HG02870 (cell line): ENCODE data around the gene ACYP1.

ENCODE experiments used
- ATAC-seq: cut with Tn5 transposase; IDR thresholded peaks from one replicate; pipeline ENCODE4 v1.9.1; 2021; ENCODE audit warnings: mild to moderate bottlenecking, moderate library complexity; ENCODE audit not compliant: unreplicated experiment

The ACYP1 gene

DNA sequence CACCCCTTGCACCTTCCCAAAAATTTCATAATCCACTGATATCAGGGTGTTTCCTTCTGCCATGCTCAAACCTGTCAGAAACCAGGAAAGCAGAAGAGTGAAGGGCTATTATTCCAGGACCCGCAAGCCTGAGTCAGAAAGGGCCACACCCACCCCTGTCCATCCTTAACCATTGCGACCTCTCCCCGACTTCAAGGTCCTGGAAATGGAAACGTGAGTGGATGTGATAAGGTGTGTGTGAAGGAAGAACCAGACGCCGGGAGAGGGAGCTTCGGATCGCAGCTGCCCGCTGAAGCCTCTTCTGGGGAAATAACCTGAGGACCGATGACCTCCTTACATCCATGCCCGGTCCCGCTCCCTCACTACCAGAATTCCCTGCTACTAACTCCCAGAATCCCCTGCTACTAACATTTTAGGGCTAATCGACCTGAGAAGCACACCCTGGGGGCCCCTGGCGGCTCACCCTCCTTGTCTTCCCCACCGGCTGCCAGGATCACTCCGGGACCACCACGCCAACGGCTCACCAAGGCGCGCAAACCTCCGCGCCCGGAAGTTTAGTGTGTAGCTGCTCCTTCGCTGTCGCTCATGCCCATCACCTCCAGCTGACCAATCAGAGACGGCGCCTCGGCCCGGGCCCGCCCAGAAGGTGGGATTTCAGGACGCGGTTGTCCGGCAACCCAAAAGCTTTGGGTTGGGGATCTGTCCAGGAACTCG, at the start of gene ACYP1:
Gene ACYP1 (minus strand): TSS at position 534 of the 714 bp plus-strand sequence. CDS start 471 bp downstream, at position 63.
- ATAC-seq = peak; percentile 98

DNA sequence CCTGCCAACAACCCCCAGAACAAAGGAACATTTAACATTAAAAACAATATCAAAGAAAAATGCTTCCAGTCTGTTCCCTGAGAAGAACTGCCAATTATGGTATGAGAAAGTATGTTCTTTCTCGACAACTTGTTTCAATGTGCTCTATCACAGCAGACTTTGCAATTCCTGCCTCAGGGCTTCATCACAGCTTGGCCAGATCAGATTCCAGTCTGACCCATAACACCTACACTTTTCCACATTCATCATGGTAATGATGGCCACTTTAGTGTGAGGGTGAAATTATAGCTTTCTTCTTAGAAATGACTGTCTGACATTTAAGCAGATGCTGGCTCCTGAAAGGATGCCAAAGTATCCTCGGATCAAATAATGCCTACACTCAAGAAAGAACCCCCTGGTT, 46.1 kb upstream of the ACYP1 start:
- ATAC-seq = no peak

DNA sequence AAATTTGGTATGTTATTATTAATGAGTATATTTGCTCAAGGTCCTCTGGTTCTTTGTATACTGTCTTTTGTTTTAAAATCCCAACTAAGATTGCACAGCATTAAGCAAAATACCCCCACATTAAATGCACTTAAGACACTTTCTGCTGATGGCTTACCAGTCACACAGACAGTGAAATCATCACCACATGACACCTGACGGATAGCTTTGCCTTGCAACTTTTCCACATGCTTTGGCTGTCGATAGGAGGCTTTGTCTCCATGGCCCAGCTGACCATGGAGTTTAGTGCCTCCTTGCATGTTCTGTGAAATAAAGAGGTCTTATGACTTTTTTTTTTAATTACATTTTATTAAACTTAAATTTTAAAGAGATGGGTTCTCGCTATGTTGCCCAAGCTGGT, 43.4 kb upstream of the ACYP1 start:
- no peak for ATAC-seq

DNA sequence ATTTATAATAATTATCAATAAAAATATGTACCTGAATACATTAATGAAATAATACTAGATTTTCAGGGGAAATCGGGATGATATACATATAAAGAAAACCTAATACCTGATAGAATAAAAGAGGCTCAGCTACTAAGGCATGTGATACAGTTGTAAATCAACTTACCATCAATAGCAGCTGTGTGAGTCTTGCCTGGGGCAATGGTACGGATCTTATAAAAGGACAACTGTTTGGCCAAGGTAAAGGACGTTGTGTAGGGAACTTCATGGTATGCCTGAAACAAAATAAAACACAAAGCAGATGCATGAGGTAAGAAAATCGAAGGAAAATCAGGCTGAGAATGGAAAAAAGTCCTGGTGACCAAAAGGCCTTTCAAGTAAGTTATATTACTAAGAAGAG, 37.7 kb upstream of the ACYP1 start:
- no peak for ATAC-seq

DNA sequence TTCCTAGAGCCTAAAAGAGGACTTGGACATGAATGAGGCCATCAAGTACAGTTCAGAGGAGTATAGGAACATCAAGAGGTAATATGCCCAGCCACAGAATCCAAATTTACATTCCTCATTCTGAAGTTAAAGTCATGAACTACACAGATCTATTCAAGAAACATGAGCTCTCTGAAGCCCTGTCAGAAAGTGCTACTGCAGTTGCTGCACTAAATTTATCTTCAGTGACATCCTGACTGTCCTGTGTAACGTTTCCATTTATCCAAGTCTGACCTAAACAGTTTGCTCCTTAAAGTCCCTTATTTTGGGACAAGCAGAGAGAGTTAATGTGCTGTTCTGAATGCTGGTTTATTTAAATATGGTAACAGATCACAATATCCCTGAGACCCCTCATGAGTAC, 34.9 kb upstream of the ACYP1 start:
- ATAC-seq = no peak

DNA sequence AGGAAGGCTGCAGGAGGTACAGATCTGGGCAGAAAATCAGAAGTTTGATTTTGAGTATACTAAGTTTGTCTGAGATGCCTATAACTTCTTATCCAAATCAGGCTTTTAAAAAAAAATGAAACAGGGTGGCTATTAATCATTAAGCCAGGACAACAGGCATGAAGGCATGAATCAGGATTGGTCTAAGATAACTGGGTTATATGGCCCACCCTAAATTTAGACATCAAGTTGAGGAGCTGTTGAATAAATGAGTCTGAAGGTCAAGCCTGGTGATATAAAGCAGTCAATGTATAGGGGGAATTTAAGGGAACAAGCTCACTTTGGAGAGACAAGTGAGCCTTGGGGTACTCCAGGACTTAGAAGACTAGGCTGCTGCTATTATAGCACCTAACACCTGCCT, 34.4 kb upstream of the ACYP1 start:
- no peak for ATAC-seq

DNA sequence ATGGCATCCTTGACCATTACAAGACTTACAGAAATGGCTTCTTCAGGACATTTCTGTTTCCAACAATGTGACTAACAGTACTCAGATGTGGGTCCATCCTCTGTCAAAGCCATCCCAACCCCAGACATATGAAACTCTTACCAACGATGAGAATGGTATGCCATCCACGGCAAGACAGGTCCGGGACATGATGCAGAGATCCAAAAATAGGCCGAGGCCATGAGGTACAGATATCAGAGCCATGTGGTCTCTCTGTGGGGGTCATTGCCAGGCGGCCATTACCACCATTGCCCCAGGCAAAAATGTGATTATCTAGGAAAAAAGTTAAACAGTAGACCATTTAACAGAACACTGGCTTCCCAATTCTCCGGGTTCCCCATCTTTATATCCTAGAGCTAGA, 33.1 kb upstream of the ACYP1 start:
- ATAC-seq = no peak

DNA sequence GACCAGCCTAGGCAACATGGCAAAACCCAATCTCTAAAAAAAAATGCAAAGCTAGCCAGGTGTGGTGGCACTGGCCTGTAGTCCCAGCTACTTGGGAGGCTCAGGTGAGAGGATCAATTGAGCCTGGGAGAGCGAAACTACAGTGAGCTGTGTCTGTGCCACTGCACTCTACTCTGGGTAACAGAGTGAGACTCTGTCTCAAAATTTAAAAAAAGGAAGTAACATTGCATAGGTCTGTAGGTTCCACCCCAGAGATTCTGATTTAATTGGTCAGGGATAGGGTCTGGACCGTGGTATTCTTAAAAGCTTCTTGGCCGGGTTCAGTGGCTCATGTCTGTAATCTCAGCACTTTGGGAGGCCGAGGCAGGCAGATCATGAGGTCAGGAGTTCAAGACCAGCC, 31.9 kb upstream of the ACYP1 start:
- no peak for ATAC-seq

DNA sequence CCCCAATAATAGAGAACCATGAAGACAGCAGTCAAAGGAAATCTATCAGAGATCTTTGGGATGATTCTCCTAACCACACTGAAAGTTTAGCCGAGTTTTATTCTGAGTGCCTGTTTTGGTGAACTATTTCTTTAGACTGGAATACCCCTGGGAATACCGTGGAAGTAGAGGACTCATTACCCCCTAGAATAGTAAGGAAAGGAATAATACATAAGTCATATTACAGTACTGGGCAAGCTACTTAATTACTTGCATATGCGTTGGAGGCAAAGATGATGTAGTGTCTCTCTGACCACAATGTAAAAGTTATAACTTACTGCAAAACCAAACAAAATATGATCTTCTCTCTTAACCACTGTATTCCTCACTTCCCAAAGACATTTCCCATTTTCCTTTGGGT, 31.1 kb upstream of the ACYP1 start:
- no peak for ATAC-seq

DNA sequence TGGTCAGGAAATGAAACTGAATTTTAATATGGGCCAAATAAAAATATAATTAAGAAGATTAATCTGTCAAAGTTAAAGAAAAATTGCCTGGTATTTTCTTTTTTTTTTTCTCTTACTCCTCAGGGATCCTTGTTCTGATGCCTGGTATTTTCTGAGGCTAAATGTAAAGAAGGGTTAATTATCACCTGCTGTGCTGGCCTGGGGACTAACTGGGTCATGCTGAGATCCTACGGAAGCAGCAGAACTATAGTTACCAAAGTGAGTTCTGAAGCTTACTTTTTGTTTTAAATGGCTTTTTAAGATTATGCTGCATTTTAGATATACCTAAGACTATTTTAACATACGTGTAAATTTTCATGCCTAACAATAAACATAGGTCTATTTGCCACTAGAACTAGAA, 28.9 kb upstream of the ACYP1 start:
- no peak for ATAC-seq

DNA sequence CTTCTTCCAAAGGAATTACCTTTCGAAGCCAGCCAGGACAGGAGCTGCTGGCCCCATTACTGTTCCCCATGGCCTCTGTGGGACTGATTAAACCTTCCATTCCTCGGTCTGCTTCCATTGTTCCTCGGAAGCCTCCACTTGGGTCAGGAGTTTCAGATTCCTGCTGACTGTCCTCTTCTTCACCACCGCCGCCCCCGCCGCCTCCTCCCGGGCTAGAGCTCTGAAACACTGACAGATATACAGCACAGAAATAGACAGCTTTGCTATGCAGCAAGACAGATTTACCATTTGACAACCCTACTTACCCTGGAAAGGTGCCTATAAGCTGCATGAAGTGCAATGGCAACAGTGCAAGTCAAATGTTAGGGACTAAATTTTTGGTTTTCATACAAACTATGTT, 27.4 kb upstream of the ACYP1 start:
- ATAC-seq = no peak

DNA sequence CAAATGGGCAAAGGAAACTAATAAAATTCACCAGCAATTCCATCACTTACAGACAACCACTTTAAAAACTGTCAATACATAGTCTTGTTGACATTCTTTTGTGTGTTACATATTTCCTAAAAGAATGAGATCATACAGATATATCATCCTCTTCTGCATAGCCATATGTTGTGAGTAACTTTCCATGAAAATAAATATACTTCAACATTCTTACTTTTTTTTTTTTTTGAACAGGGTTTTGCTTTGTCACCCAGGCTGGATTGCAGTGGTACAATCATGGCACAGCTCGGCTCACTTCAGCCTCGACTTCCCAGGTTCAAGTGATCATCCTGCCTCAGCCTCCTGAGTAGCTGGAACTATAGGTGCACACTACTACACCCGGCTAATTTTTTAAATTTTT, 26.5 kb upstream of the ACYP1 start:
- ATAC-seq = no peak

DNA sequence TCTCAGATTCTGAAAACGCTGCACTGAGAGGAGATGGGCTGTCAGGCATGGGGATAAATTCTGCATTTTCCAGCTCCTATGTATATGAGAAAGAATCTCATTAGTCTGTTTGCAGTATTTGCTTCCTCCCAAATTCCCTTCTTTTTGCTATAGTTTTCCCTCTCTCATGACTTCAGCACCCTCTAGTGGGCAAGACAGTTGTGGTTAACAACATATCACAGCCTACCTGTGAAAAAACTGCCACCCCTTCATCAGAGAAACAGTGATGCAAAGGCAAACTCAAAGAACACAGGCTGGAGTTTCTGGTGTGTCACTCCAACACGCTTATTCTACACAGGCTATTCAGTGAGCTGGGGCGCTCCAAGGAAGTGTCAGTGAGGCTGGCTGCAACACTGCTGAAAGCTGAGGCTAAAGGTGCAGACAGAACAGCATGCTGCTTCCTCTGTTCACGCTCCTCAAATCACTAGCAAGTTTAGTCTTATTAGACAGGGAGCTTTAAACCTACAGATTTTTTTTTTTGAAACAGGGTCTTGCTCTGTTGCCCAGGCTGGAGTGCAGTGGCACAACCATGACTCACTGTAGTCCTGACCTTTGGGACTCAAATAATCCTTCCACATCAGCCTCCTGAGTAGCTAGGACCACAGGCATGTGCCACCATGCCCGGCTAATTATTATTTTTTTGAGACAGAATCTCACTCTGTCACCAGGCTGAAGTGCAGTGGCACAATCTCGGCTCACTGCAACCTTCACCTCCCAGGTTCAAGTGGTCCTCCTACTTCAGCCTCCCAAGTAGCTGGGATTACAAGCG, 24.9 kb upstream of the ACYP1 start:
- ATAC-seq = no peak

DNA sequence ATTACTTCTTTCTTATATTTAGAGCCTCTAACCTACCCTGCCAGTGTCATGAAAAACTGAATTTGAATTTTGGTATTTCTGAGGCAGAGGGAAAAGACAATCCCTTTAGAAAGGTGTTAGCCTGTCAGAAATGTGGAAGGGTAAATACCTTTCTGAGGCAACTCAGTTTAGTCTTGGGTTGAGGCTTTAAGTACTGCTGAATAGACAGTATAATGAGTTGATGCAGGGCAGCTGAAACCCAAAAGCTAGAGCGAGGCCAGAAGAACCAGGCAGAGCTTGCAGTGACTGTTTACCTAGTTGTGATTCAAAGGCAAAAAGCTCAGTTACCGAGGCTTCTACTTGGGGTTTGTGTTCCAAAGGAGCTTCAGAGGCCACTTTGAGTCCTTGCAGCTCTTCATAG, 24.3 kb upstream of the ACYP1 start:
- no peak for ATAC-seq

DNA sequence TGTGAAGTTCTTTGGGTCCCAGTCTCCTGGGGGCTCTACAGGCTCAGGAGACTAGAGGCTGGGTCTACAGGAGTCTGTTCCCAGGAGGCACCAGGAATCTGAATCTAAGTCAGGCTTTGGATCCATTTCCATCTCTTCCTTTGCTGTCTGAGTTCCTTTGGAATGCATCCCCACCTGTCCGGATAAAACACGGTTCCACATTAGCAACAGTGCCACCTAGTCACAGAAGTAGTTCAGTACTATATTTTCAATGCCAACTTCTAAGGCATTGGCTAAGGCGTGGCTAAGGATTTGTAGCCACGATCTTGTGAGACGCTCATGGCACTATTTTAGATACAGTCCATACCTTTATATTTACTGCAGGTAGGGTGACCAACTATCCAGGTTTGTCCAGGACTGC, 20.7 kb upstream of the ACYP1 start:
- ATAC-seq = no peak

DNA sequence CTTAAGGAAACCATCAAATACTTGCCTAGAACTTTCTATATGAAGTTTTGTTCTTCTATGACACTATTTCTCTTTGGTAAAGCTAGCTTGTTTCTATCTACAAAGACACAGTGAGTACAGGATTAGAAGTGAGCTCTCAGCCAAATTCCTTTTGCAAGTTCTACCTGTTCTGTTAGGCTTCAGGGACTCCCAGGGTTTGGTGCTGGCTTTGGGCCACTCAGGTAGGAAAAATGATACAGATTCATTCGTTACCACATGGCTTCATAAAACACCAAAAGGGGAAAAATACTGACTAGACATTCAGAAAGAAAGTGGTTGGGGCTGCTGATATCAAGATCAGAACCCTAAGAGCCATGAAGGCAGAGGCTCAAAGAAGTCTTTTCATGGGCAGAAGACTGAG, 19.4 kb upstream of the ACYP1 start:
- ATAC-seq = no peak

DNA sequence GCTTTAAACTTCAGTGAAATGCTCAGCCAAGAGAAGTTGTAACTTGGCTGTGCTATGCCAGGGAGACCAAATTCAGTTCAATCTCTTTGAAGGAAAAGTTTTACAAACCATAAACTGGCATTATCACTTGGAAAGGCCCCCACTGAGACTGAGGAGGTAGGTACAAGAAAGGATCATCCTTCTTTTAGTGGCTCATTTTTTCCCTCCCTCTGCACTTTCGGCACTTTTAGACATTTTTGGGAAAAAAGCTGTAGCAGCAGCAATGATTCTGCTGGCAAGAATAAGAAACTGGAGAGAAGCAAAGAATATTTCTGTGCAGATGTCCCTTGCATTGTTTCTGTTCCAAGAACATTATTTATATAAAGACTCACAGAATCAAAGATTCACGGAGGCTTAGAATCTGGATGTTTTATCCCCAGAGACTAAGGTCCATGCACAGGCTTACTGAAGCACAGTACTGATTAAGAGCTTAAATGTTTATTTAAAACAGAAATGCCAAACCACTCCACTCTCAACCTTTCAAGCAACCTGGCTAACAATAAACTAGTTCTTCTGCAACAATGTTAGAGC, 17.9 kb upstream of the ACYP1 start:
- ATAC-seq = no peak

DNA sequence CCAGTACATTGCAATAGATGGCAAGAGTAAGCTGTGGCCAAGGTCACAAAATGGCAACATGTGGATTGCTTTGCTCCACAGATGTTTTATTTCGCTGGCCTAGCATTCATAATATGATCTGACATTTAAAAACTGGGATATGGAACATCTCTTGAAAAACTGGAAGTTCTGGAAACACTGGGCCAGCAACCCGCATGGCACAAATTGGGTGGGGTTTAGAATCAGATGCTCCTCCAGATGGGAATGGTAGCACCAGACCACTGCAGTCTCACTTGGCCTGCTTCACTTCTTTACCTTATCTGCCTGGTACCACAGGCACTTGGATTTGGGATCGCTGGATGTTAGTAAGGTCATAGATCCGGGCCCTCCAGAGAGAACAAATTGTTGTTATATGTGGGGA, 15.7 kb upstream of the ACYP1 start:
- ATAC-seq = no peak

DNA sequence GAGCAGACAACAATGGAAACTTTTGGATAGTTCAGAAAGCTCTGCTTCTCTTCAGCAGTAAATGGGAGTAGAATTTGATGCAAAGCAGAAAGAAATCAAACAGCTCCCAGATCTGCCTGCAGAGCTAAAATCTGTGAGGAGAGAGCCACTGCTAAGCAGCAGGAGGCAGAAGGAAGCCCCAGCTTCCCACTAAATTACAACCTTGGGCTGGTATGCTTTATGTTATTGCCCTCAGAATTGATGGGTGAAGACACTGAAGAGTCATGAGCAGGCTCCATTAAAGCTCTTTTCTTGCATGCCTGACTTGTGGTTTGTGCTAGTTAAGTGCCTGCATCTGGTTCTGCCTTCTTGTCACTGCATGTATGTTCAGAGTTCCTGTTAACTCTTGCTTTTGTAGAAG, 14.0 kb upstream of the ACYP1 start:
- no peak for ATAC-seq

DNA sequence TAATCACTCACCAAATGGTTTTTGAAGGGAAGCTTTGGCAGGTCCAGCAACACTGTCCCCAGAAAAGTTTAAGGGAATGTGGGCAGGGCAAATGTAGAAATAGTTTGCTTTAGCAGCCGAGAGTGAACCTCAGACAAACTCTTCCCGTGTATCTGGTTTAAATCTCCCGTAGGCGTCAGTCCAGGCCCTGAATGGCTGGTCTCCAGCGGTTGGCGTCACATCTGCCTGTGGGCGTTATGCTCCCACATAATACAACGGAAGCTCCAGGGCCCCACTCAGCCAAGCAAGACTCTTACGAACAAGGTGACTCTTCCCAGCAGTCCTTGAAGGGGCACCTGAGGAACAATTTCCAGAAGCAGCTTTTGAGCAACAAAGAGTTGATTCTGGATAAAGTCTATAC, 6.6 kb upstream of the ACYP1 start:
- ATAC-seq = no peak

DNA sequence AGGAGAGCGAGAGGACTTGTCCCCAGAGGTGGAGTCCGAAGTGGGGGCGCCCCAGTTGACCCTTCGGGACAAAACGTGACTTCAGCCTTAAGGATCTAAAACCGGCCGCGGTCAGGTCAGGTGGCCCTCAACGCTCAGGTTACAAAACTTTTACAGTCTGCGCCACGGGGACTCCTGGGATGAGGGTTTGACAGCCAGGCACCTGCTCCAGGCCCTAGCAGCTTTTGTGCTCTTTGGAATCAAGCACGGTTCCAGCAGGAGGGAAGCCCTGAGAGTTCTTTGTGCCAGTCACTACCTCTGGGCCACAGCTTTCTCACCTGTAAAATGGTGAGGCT, 6.0 kb upstream of the ACYP1 start:
- no peak for ATAC-seq

DNA sequence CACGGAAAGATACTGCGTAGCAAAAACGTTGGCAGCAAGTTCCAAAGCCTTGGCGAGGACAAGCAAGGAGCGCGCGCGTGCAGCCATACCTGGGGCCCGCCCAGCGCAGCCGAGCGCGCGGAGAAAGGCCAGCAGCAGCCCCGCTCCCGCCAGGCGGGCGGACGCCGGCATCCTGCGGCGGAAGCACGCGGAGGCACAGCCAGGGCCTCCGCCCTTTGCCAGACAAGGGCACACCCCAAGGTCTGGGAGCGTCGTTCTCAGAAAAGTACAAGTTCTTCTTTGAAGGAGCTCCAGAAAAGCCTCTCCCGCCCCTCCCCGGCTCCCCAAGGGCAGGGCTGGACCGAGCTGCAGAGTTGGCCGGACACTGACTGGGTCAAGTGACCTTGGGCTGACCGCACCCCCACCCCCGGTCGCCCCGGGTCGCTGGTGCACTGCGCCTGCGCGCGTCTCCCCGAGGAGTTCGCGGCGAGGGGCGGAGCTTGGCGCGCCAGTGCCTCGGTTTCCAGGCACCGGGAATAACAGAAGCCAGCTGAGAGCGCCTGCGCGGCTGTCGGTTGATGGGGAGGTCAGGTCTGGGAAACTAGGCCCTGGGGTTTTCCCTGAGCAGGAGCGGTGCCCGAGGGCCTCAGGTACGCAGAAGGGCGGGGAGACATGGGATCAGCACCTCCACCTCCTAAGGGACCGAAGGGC, 5.4 kb upstream of the ACYP1 start, which contains the start of gene ZC2HC1C:
Gene ZC2HC1C (plus strand): TSS at position 521 of the 690 bp plus-strand sequence. CDS start 933 bp downstream, outside the sequence.
- peak; percentile 67 for ATAC-seq
